22Rv1 (cell line): ENCODE measurements around the gene SLC7A1.

Experiments
- H3K27ac ChIP-seq: fragments of 450-650 bp; 2 replicates; pipeline ENCODE4 v1.5.1; 2017
- ZFX ChIP-seq: fragments of 450-650 bp; IDR thresholded peaks from 2 replicates; pipeline ENCODE4 v1.6.1; 2017; ENCODE audit warnings: antibody characterized with exemption, borderline replicate concordance
- TF ChIP-seq, protein P1 (sequence below): fragments of 450-650 bp; IDR thresholded peaks from 2 replicates; pipeline ENCODE4 v1.5.1; 2017; ENCODE audit warnings: mild to moderate bottlenecking

SLC7A1 gene

DNA sequence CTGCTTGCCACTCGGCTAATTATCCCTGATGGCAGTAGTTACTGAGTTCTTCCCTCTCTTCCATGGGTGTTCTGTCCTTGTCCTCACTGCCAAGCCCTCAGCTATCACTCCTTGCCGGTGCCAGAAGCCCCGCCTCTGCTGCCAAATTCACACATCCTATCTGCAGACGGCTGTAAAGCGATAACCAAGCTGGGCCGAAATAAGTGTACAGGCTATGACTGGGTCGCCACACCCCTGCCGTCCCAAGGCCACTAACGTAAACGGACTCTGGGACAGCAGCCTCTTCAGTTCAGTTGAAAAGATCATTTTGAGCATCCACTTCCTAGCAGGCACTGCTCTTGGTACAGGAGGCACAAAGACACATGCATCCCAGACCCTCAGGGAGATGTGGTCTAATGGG is 13.3 kb downstream of the SLC7A1 start:
- no peak for TF ChIP-seq ZFX
- TF ChIP-seq, protein P1, sequence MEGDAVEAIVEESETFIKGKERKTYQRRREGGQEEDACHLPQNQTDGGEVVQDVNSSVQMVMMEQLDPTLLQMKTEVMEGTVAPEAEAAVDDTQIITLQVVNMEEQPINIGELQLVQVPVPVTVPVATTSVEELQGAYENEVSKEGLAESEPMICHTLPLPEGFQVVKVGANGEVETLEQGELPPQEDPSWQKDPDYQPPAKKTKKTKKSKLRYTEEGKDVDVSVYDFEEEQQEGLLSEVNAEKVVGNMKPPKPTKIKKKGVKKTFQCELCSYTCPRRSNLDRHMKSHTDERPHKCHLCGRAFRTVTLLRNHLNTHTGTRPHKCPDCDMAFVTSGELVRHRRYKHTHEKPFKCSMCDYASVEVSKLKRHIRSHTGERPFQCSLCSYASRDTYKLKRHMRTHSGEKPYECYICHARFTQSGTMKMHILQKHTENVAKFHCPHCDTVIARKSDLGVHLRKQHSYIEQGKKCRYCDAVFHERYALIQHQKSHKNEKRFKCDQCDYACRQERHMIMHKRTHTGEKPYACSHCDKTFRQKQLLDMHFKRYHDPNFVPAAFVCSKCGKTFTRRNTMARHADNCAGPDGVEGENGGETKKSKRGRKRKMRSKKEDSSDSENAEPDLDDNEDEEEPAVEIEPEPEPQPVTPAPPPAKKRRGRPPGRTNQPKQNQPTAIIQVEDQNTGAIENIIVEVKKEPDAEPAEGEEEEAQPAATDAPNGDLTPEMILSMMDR, result no peak
- no peak overlapping the region for H3K27ac ChIP-seq

DNA sequence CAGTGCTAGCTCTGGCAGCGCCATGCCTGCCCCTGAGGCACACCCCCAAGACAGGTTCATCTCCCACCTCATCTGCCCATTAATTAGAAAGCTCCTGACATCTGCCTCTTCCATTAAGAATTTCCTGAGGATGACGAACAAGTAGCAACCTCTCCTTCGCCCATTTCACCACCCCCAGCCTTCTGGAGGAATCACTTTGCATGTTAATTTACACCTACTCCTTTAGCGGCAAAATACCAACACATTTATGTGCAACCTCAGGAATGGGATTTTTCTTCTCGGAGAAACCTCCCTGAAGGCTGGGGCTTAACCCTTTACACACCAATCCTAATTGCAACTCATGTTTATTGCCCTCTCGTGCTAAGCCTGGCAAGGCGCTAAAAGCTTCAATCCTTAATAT is 13.8 kb downstream of the SLC7A1 start:
- H3K27ac ChIP-seq, result no peak overlapping the region
- no peak for TF ChIP-seq ZFX
- TF ChIP-seq, protein P1, result no peak

DNA sequence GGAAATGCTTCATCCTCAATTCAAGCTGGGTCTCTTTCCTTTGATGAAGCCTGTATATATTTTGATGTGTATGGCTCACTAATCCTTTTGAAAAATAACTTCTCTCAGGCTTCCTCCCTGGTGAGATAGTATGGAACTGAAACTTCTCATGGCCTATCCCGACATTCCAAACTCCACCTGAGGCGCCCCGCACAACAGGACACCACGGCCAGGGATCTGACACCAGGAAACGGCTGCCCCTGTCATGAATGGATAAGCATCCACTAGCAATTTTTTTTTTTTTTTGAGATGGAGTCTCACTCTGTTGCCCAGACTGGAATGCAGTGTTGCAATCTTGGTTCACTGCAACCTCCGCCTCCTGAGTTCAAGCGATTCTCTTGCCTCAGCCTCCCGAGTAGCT is 16.4 kb downstream of the SLC7A1 start:
- no peak overlapping the region for H3K27ac ChIP-seq
- TF ChIP-seq, protein P1, result no peak
- no peak for TF ChIP-seq ZFX

DNA sequence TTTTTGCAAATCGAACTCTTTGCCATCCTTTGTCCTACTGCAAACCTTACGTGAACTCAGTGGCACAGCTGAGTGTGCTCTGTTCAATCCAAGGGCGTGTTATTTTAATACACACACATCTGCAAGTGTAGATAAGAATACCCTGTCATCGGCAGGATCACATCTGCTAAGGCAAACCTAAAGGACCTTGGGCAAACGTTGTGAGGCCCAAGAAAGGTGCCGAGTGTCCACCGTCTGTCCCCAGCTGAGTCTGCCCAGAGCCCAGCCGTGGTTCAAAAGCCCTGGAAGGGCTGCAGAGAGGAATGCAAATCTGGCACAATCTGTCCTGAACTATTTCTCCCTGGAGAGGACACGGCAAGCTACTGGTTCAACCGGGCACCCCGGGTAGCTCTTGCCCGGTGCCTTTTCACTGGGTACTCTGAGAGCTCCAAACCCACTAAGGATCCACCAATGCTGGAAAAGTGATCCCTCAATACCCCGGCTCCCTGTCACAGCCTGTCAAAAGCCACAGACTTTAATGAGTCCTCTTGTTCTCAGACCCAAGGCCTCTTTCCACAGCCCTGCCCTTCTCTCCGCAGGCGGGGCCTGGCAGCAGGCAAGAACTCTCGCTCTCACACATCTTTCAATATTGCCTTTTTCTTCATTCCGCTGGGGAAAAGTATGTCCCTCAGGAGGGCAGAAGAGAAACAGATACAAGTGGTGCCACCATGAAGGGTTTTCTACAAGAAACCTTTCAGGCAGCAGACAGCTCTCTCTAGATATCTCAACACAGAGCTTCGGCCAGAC is 17.0 kb downstream of the SLC7A1 start:
- TF ChIP-seq, protein P1, result no peak
- TF ChIP-seq ZFX, result no peak
- no peak overlapping the region for H3K27ac ChIP-seq

DNA sequence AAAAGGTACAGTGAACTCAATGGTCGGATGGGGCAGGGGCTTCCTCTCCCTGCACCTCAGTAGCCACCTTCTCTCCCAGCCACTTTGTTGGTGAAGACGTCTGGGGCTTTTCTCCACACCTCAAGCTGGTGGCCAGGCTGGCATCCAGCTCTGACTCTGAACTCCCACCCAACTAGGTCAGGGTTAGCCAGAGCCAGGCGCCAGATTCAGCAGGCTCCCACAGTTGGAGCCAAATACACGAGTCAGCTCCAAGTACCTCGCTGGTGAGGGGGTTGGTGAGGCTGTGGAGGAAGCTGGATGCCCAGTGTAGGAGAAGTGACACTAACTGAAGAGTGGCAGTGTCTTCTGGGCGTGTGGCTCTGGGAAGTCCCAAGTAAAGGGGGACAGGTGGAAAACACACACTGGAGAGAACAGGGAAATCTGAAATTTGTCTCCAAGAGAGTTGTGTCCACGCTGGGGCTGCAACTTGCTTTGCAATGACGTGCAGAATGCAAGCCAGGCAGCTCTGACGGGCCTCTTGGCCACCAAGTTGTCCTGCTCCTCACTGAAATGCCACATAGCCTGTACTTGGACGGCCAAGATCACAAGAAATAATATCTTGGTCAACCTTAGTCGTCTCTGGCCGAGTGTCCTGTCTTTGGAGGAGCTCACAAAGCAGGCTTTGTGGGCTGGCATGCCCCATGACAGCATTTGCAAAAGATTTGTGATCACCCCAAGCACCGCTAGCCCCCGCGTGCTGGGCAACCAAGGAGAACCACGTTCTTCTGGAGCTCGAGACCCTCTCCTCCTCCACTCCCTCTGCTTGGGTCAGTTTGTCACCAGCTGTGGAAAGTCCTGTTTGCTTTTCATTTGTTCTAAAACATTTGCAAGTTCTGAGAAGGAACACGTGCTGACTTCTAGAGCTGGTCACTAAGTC is 18.1 kb downstream of the SLC7A1 start:
- TF ChIP-seq, protein P1, result no peak
- no peak for TF ChIP-seq ZFX
- H3K27ac ChIP-seq, result no peak overlapping the region

DNA sequence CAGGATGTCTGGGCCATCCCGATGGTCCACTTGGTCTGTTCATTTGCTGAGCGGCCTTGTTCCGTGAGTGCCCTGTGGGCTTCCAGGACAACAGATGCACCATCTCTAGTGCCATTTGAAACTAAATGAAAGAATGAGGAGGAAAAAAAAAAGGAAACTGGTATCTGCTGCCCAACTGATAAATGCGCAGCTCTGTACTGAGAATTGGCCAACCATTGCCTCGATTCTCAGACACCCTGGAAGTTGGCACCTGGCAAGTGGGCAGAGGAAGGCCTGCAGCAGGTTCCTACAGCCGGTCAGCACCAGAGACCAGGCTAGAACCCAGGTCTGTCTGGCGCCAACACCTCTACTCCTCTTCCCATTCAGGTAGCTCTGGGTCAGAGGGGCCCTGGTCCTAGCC is 18.9 kb downstream of the SLC7A1 start:
- H3K27ac ChIP-seq, result no peak overlapping the region
- no peak for TF ChIP-seq ZFX
- TF ChIP-seq, protein P1, result no peak
